WTC11 (cell line): Measurements from ENCODE around the gene NRG2. TPM values are rescaled to one million over a fixed set of nuclear protein-coding genes. Genes with fewer than 3 reads are reported as not detected.
A peak's percentile ranks its signal among the peaks of the same experiment; 100 is the strongest.

Experiments used
- ATAC-seq: fragments of 200-7000 bp; cut with Tn5 transposase; 2 replicates; pipeline ENCODE4 v1.10.0; 2021; ENCODE audit warnings: mild to moderate bottlenecking, moderate library complexity
- CTCF ChIA-PET: fragments of 300-600 bp; sonication (Branson Sonifier 250); formaldehyde crosslinking; loops from one replicate; lab custom pipeline; 2021; ENCODE audit warnings: antibody characterized with exemption; lab: Charles Lee
- POLR2A ChIA-PET: fragments of 350-600 bp; sonication (Branson Sonifier 250); formaldehyde crosslinking; loops from one replicate; lab custom pipeline; 2021; ENCODE audit warnings: antibody characterized with exemption; lab: Charles Lee
- DNase-seq: peaks from one replicate; pipeline ENCODE4 v3.0.0; 2021; ENCODE audit warnings: low spot score
- H3K27ac Mint-ChIP-seq: 2 replicates; pipeline ENCODE4 v1.8.0; 2021; ENCODE audit warnings: mixed read lengths
- H3K27me3 Mint-ChIP-seq: 2 replicates; pipeline ENCODE4 v1.8.0; 2021; ENCODE audit warnings: low read depth, mild to moderate bottlenecking, moderate library complexity, mixed read lengths
- H3K36me3 Mint-ChIP-seq: 2 replicates; pipeline ENCODE4 v1.8.0; 2021; ENCODE audit warnings: mixed read lengths
- H3K4me1 Mint-ChIP-seq: 2 replicates; pipeline ENCODE4 v1.8.0; 2022; ENCODE audit warnings: mixed read lengths
- H3K4me3 Mint-ChIP-seq: 2 replicates; pipeline ENCODE4 v1.8.0; 2021; ENCODE audit warnings: mild to moderate bottlenecking, moderate library complexity, mixed read lengths
- H3K9me3 Mint-ChIP-seq: 2 replicates; pipeline ENCODE4 v1.8.0; 2021; ENCODE audit warnings: mixed read lengths
- E2F4 ChIP-seq: sonication (generic); formaldehyde crosslinking; IDR thresholded peaks from 2 replicates; pipeline ENCODE4 v1.8.1; 2022; ENCODE audit warnings: low read depth, mild to moderate bottlenecking, moderate library complexity, missing genetic modification reagents, borderline replicate concordance
- MYBL2 ChIP-seq: sonication (generic); formaldehyde crosslinking; IDR thresholded peaks from 2 replicates; pipeline ENCODE4 v1.8.1; 2023; ENCODE audit warnings: mild to moderate bottlenecking, moderate library complexity, missing genetic modification reagents
- PRRX2 ChIP-seq: fragments of 250-450 bp; sonication (Bioruptor Pico); IDR thresholded peaks from 2 replicates; pipeline ENCODE4 v1.8.0; 2021; ENCODE audit warnings: mild to moderate bottlenecking
- TCF7 ChIP-seq: sonication (generic); formaldehyde crosslinking; IDR thresholded peaks from 2 replicates; pipeline ENCODE4 v1.8.0; 2022; ENCODE audit warnings: mild to moderate bottlenecking, low read depth, missing genetic modification reagents, moderate library complexity
- TEAD1 ChIP-seq: sonication (generic); formaldehyde crosslinking; IDR thresholded peaks from 2 replicates; pipeline ENCODE4 v1.8.0; 2022; ENCODE audit warnings: mild to moderate bottlenecking, missing genetic modification reagents
- USF2 ChIP-seq: sonication (generic); formaldehyde crosslinking; IDR thresholded peaks from 2 replicates; pipeline ENCODE4 v1.8.1; 2023; ENCODE audit warnings: mild to moderate bottlenecking, missing genetic modification reagents, moderate library complexity
- ZNF138 ChIP-seq: sonication (generic); formaldehyde crosslinking; conservative IDR thresholded peaks from 2 replicates; pipeline ENCODE4 v1.8.1; 2022; ENCODE audit warnings: mild to moderate bottlenecking, moderate library complexity, missing genetic modification reagents
- ZNF232 ChIP-seq: sonication (generic); formaldehyde crosslinking; IDR thresholded peaks from 2 replicates; pipeline ENCODE4 v1.8.0; 2022; ENCODE audit warnings: mild to moderate bottlenecking, missing genetic modification reagents
- ZNF263 ChIP-seq: sonication (generic); formaldehyde crosslinking; IDR thresholded peaks from 2 replicates; pipeline ENCODE4 v1.8.1; 2022; ENCODE audit warnings: low read depth, mild to moderate bottlenecking, moderate library complexity, missing genetic modification reagents
- ZNF423 ChIP-seq: fragments of 250-450 bp; sonication (Bioruptor Pico); IDR thresholded peaks from 2 replicates; pipeline ENCODE4 v2.1.2; 2022; ENCODE audit warnings: mild to moderate bottlenecking, moderate library complexity
- ZNF512 ChIP-seq: sonication (generic); formaldehyde crosslinking; IDR thresholded peaks from 2 replicates; pipeline ENCODE4 v1.8.1; 2022; ENCODE audit warnings: missing genetic modification reagents, borderline replicate concordance
- total RNA-seq: library from RNA; stranded (reverse); gene quantifications from 3 replicates; pipeline ENCODE4 v1.2.3, GENCODE V29; 2021
- TF ChIP-seq, protein P1 (sequence below): fragments of 250-450 bp; sonication (Bioruptor Pico); IDR thresholded peaks from 2 replicates; pipeline ENCODE4 v1.9.0; 2021; ENCODE audit warnings: mild to moderate bottlenecking, borderline replicate concordance
- TF ChIP-seq, protein P2 (sequence below): sonication (generic); formaldehyde crosslinking; IDR thresholded peaks from 2 replicates; pipeline ENCODE4 v1.8.0; 2022; ENCODE audit warnings: mild to moderate bottlenecking, missing genetic modification reagents

Gene NRG2
- total RNA-seq, 1 experiment from 2014 or later = 0.44 TPM

GRCh38 chr5:139906661-139907060, 136.4 kb downstream of the NRG2 start:
- POLR2A ChIA-PET = no interaction called here
- Mint-ChIP-seq H3K9me3 (no peaks in the 10 kb centered on the region), H3K36me3 (no peaks in the 10 kb centered on the region), H3K4me3 (no peak overlapping the region), H3K27ac (no peak overlapping the region), H3K4me1 (peaks cover 12% of the 10 kb centered on the region), H3K27me3 (peaks cover 30% of the 10 kb centered on the region)
- CTCF ChIA-PET = interaction anchor here (8.7 kb wide), 1 partner anchor 62 kb away, joined by 83 read pairs; no protein-coding TSS in a partner anchor
- DNase-seq = no peak
- TF ChIP-seq, protein P1, sequence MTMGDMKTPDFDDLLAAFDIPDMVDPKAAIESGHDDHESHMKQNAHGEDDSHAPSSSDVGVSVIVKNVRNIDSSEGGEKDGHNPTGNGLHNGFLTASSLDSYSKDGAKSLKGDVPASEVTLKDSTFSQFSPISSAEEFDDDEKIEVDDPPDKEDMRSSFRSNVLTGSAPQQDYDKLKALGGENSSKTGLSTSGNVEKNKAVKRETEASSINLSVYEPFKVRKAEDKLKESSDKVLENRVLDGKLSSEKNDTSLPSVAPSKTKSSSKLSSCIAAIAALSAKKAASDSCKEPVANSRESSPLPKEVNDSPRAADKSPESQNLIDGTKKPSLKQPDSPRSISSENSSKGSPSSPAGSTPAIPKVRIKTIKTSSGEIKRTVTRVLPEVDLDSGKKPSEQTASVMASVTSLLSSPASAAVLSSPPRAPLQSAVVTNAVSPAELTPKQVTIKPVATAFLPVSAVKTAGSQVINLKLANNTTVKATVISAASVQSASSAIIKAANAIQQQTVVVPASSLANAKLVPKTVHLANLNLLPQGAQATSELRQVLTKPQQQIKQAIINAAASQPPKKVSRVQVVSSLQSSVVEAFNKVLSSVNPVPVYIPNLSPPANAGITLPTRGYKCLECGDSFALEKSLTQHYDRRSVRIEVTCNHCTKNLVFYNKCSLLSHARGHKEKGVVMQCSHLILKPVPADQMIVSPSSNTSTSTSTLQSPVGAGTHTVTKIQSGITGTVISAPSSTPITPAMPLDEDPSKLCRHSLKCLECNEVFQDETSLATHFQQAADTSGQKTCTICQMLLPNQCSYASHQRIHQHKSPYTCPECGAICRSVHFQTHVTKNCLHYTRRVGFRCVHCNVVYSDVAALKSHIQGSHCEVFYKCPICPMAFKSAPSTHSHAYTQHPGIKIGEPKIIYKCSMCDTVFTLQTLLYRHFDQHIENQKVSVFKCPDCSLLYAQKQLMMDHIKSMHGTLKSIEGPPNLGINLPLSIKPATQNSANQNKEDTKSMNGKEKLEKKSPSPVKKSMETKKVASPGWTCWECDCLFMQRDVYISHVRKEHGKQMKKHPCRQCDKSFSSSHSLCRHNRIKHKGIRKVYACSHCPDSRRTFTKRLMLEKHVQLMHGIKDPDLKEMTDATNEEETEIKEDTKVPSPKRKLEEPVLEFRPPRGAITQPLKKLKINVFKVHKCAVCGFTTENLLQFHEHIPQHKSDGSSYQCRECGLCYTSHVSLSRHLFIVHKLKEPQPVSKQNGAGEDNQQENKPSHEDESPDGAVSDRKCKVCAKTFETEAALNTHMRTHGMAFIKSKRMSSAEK (CRISPR knock-in tag) = no peak
- TF ChIP-seq, protein P2, sequence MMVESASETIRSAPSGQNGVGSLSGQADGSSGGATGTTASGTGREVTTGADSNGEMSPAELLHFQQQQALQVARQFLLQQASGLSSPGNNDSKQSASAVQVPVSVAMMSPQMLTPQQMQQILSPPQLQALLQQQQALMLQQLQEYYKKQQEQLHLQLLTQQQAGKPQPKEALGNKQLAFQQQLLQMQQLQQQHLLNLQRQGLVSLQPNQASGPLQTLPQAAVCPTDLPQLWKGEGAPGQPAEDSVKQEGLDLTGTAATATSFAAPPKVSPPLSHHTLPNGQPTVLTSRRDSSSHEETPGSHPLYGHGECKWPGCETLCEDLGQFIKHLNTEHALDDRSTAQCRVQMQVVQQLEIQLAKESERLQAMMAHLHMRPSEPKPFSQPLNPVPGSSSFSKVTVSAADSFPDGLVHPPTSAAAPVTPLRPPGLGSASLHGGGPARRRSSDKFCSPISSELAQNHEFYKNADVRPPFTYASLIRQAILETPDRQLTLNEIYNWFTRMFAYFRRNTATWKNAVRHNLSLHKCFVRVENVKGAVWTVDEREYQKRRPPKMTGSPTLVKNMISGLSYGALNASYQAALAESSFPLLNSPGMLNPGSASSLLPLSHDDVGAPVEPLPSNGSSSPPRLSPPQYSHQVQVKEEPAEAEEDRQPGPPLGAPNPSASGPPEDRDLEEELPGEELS (CRISPR knock-in tag) = no peak
- TF ChIP-seq ZNF232 (CRISPR knock-in tag) = no peak
- TF ChIP-seq PRRX2 (CRISPR knock-in tag) = no peak
- no peak for TF ChIP-seq TCF7 (CRISPR knock-in tag)
- no peak for ATAC-seq

DNA sequence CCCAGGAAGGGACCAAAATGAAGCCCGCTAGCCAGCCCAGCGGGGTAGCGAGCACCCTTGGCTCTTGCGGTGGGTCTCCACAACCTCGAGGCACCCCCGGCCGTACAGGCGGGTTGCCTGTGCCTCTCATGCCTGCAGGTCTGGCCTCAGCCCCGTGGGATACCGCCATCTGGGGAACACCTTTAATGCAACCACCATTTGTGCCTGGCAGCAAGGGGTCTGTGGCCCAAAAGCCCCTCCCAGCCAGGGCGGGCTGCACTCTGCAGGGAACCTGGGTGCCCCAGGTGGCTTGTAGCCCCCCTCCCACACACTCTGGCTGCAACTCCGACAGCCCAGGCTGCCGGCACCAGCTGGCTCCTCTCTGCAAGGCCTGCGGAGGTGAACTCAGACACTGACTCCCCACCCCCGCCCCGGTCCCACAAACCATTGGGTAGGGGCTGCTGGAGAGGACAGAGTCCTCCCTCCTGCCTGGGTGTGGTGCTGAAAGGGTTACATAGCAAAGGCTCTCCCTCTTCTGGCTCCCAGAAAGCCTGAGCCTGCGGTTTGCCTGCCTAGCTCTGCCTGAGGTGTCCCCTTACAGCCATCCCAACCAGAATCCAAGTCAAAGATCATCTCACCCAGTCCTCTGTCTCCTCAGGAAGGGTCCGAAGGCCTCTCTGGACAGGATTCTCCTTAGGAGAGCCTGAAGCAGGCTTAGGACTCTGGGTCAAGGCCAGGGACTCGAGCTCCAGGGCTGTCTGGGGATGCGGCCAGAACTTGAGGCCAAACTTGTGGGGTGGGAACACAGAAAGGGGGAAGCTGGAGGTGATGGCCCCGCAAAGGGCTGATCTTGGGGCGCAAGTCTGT, 138.1 kb downstream of the NRG2 start:
- H3K9me3 Mint-ChIP-seq = no peaks in the 10 kb centered on the region
- H3K4me1 Mint-ChIP-seq = peaks cover 12% of the 10 kb centered on the region
- POLR2A ChIA-PET = interaction anchor here (0.7 kb wide), 1 partner anchor 342 kb away, joined by 3 read pairs; no protein-coding TSS in a partner anchor
- H3K36me3 Mint-ChIP-seq = no peaks in the 10 kb centered on the region
- TF ChIP-seq ZNF138 (CRISPR knock-in tag) (peak; percentile 47; the same call in 1 of the 2 replicates), USF2 (0 out of 2 replicates have a peak, but pooled peaks have one; percentile 21), MYBL2 (CRISPR knock-in tag) (no peak), TEAD1 (0 out of 2 replicates have a peak, but pooled peaks have one; percentile 48), ZNF263 (peak; percentile 73; the same call in 1 of the 2 replicates), E2F4 (CRISPR knock-in tag) (0 out of 2 replicates have a peak, but pooled peaks have one; percentile 13), ZNF423 (CRISPR knock-in tag) (peak; percentile 44; the same call in 1 of the 2 replicates), ZNF512 (CRISPR knock-in tag) (no peak)
- ATAC-seq (peak; percentile 77), DNase-seq (peak; percentile 69)
- peak overlapping the region; percentile 59 for H3K4me3 Mint-ChIP-seq
- no peak overlapping the region for H3K27ac Mint-ChIP-seq
- H3K27me3 Mint-ChIP-seq = peaks cover 43% of the 10 kb centered on the region
- CTCF ChIA-PET = interaction anchor here (0.7 to 8.7 kb wide), 11 partner anchors 10 to 271 kb away, joined by 3 to 83 read pairs (median 3); no protein-coding TSS in a partner anchor
